RWPE2 (cell line): ENCODE measurements around the gene RAD18.

Experiments used
- ATAC-seq: fragments of 200-7000 bp; cut with Tn5 transposase; 3 replicates; pipeline ENCODE4 v1.9.1; 2021; ENCODE audit warnings: low read depth
- DNase-seq: peaks from one replicate; pipeline ENCODE4 v3.0.0-alpha.2; 2020; ENCODE audit warnings: low spot score
- H3K27ac ChIP-seq: fragments of 450-650 bp; 2 replicates; pipeline ENCODE4 v1.5.1; 2017; ENCODE audit warnings: mild to moderate bottlenecking; ENCODE audit not compliant: poor library complexity, severe bottlenecking
- H3K27me3 ChIP-seq: fragments of 250-450 bp; sonication (Bioruptor Pico); 2 replicates; pipeline ENCODE4 v1.5.1; 2021; ENCODE audit warnings: mild to moderate bottlenecking, moderate library complexity; ENCODE audit not compliant: insufficient read depth, poor library complexity, severe bottlenecking
- H3K36me3 ChIP-seq: fragments of 250-450 bp; sonication (Bioruptor Pico); 2 replicates; pipeline ENCODE4 v1.5.1; 2020; ENCODE audit warnings: low read depth, mild to moderate bottlenecking, moderate library complexity
- H3K4me1 ChIP-seq: fragments of 250-450 bp; sonication (Bioruptor Pico); 2 replicates; pipeline ENCODE4 v1.5.1; 2021; ENCODE audit warnings: mild to moderate bottlenecking, moderate library complexity; ENCODE audit not compliant: insufficient read depth, poor library complexity, severe bottlenecking
- H3K4me3 ChIP-seq: fragments of 250-450 bp; sonication (Bioruptor Pico); 2 replicates; pipeline ENCODE4 v1.5.1; 2021; ENCODE audit warnings: mild to moderate bottlenecking, moderate library complexity; ENCODE audit not compliant: severe bottlenecking
- H3K9me3 ChIP-seq: fragments of 250-450 bp; sonication (Bioruptor Pico); 2 replicates; pipeline ENCODE4 v1.5.1; 2021; ENCODE audit warnings: mild to moderate bottlenecking, moderate library complexity; ENCODE audit not compliant: severe bottlenecking
- CTCF ChIP-seq: fragments of 450-650 bp; IDR thresholded peaks from one replicate; pipeline ENCODE4 v1.5.1; 2017; ENCODE audit warnings: mild to moderate bottlenecking, moderate library complexity; ENCODE audit not compliant: poor library complexity, severe bottlenecking

The RAD18 gene

GRCh38 chr3:8868996-8869395 lies 94.3 kb downstream of the RAD18 start:
- H3K27me3 ChIP-seq = no peaks in the 10 kb centered on the region
- peak overlapping the region; percentile 96 for H3K27ac ChIP-seq
- H3K9me3 ChIP-seq = no peaks in the 10 kb centered on the region
- DNase-seq (no peak), ATAC-seq (no peak)
- H3K36me3 ChIP-seq = 0 out of 2 replicates have a peak, but pooled peaks cover 4% of the 10 kb centered on the region
- H3K4me3 ChIP-seq = no peak overlapping the region
- H3K4me1 ChIP-seq = peaks cover 22% of the 10 kb centered on the region
- no peak for TF ChIP-seq CTCF

- no peak for TF ChIP-seq CTCF
- ATAC-seq (no peak), DNase-seq (no peak)
- H3K36me3 ChIP-seq = 0 out of 2 replicates have a peak, but pooled peaks cover 4% of the 10 kb centered on the region
- no peaks in the 10 kb centered on the region for H3K27me3 ChIP-seq
- no peaks in the 10 kb centered on the region for H3K9me3 ChIP-seq
- no peak overlapping the region for H3K4me3 ChIP-seq
- peak overlapping the region; percentile 96 for H3K27ac ChIP-seq
- H3K4me1 ChIP-seq = peaks cover 17% of the 10 kb centered on the region
Observed at GRCh38 chr3:8867646-8868045, 95.6 kb downstream of the RAD18 start.

GRCh38 chr3:8865697-8866096 lies 97.6 kb downstream of the RAD18 start:
- 0 out of 2 replicates have a peak, but pooled peaks cover 4% of the 10 kb centered on the region for H3K36me3 ChIP-seq
- H3K9me3 ChIP-seq = no peaks in the 10 kb centered on the region
- H3K4me1 ChIP-seq = peaks cover 17% of the 10 kb centered on the region
- no peak for TF ChIP-seq CTCF
- no peak for ATAC-seq
- no peak for DNase-seq
- no peaks in the 10 kb centered on the region for H3K27me3 ChIP-seq
- H3K4me3 ChIP-seq = no peak overlapping the region
- no peak overlapping the region for H3K27ac ChIP-seq

- no peak for ATAC-seq
- no peak for DNase-seq
- peaks cover 10% of the 10 kb centered on the region for H3K4me1 ChIP-seq
- no peak overlapping the region for H3K4me3 ChIP-seq
- no peaks in the 10 kb centered on the region for H3K9me3 ChIP-seq
- 0 out of 2 replicates have a peak, but pooled peaks cover 4% of the 10 kb centered on the region for H3K36me3 ChIP-seq
- H3K27ac ChIP-seq = no peak overlapping the region
- TF ChIP-seq CTCF = no peak
- H3K27me3 ChIP-seq = no peaks in the 10 kb centered on the region
Observed at GRCh38 chr3:8864402-8865350, 98.6 kb downstream of the RAD18 start.

DNA sequence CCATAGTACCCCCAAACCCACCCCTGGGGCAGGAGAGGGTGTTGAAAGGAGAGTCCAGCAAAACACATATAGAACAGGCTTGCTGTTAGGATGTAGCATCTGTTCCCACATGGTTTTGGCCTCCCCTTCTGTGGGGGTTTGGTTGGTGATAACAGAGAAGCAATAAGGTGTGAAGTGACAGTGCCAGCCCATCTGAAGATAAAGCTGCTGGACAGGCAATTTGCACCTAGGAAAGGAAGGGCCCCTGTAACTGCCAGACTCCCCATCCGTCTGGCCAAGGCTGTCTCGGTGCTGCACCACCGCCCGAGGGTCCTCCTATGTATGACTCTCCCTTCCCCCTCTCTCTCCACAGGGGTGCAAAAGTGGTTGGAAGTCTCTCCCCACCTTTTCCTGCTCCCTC lies 99.4 kb downstream of the RAD18 start:
- H3K4me1 ChIP-seq = peaks cover 4% of the 10 kb centered on the region
- ATAC-seq (no peak), DNase-seq (no peak)
- 0 out of 2 replicates have a peak, but pooled peaks cover 4% of the 10 kb centered on the region for H3K36me3 ChIP-seq
- H3K27me3 ChIP-seq = no peaks in the 10 kb centered on the region
- no peak overlapping the region for H3K4me3 ChIP-seq
- no peak for TF ChIP-seq CTCF
- no peak overlapping the region for H3K27ac ChIP-seq
- no peaks in the 10 kb centered on the region for H3K9me3 ChIP-seq
